ENCODE results near the gene NKD2. TPM values are rescaled to one million over a fixed set of nuclear protein-coding genes. Genes with fewer than 3 reads are reported as not detected.

Gene NKD2
- total RNA-seq, 1 donor from 2014 or later: 28.3 TPM

DNA sequence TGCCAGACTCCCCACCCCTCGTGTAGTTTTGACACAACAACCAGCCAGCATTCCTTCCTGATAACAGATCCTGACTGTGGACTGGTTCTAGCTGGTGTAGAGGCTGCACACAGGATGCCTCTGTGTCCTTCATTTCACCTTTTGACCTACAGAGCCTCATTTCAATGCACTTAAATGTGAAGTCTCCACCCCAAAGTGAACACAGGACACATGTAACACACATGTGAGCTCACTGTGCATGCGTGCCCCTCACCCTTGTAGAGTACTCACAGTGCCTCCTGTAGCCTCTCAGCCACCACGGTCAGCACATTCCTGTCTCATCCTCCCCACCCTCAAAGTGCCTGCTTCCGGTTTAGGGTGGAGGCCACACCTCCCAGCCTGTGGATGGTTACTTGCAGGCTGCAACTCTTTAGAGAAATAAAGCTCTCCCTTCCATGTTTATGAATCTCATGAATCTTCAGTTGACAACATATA is 11.6 kb upstream of the NKD2 start:
- H3K27ac Mint-ChIP-seq: peak overlapping the region; percentile 69
- no peak overlapping the region for H3K4me3 Mint-ChIP-seq (ENCODE audit: low read depth)
- no peak for TF ChIP-seq CTCF (IDR thresholded peaks at IDR 0.05; ENCODE audit: unreplicated experiment)
- H3K36me3 Mint-ChIP-seq (ENCODE audit: insufficient read depth): no peaks in the 10 kb centered on the region
- peaks cover 21% of the 10 kb centered on the region for H3K4me1 Mint-ChIP-seq (ENCODE audit: low read depth)
- DNase-seq (ENCODE audit: low spot score, unreplicated experiment): no peak
- H3K9me3 Mint-ChIP-seq (ENCODE audit: low read depth): no peaks in the 10 kb centered on the region
- H3K27me3 Mint-ChIP-seq: peaks cover 20% of the 10 kb centered on the region

- TF ChIP-seq CTCF (IDR thresholded peaks at IDR 0.05; ENCODE audit: unreplicated experiment): no peak
- no peak overlapping the region for H3K4me3 Mint-ChIP-seq (ENCODE audit: low read depth)
- H3K27me3 Mint-ChIP-seq: peaks cover 24% of the 10 kb centered on the region
- no peaks in the 10 kb centered on the region for H3K36me3 Mint-ChIP-seq (ENCODE audit: insufficient read depth)
- no peak overlapping the region for H3K27ac Mint-ChIP-seq
- DNase-seq (ENCODE audit: low spot score, unreplicated experiment): no peak
- no peaks in the 10 kb centered on the region for H3K9me3 Mint-ChIP-seq (ENCODE audit: low read depth)
- peaks cover 20% of the 10 kb centered on the region for H3K4me1 Mint-ChIP-seq (ENCODE audit: low read depth)
Measured at GRCh38 chr5:997711-998110, 10.9 kb upstream of the NKD2 start.

GRCh38 chr5:998246-999031 is 10.2 kb upstream of the NKD2 start:
- Mint-ChIP-seq H3K4me3 (ENCODE audit: low read depth) (no peak overlapping the region), H3K27me3 (peaks cover 30% of the 10 kb centered on the region), H3K27ac (no peak overlapping the region), H3K4me1 (ENCODE audit: low read depth) (peaks cover 17% of the 10 kb centered on the region), H3K36me3 (ENCODE audit: insufficient read depth) (no peaks in the 10 kb centered on the region), H3K9me3 (ENCODE audit: low read depth) (no peaks in the 10 kb centered on the region)
- no peak for DNase-seq (ENCODE audit: low spot score, unreplicated experiment)
- TF ChIP-seq CTCF (IDR thresholded peaks at IDR 0.05; ENCODE audit: unreplicated experiment): no peak

DNA sequence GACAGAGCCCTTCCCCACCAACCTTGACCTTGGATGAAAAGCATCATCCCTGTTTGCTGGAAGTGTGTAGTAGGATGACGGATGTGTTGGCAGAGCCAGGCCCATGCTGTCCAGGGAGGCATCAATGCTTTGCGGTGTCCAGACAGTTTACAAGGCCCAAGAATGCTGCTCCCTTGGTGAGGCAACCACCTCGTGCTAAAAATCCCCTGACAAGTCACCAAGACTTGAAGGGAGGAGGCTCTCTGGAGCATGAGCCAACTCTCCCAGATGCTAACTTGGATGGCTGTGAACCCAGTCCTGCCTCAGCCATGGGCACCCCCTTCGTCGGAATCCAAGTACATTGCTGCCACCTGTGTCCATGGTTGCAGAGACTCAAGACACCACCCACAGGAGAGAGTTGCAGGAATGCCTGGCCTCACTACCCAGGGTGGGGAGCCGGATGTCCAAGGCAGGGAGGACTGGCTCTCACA is 9.5 kb upstream of the NKD2 start:
- Mint-ChIP-seq H3K9me3 (ENCODE audit: low read depth) (no peaks in the 10 kb centered on the region), H3K4me3 (ENCODE audit: low read depth) (no peak overlapping the region), H3K4me1 (ENCODE audit: low read depth) (peaks cover 10% of the 10 kb centered on the region), H3K27me3 (peaks cover 35% of the 10 kb centered on the region), H3K36me3 (ENCODE audit: insufficient read depth) (no peaks in the 10 kb centered on the region), H3K27ac (no peak overlapping the region)
- TF ChIP-seq CTCF (IDR thresholded peaks at IDR 0.05; ENCODE audit: unreplicated experiment): no peak
- no peak for DNase-seq (ENCODE audit: low spot score, unreplicated experiment)

- DNase-seq (ENCODE audit: low spot score, unreplicated experiment): no peak
- H3K4me1 Mint-ChIP-seq (ENCODE audit: low read depth): peaks cover 9% of the 10 kb centered on the region
- H3K27me3 Mint-ChIP-seq: peaks cover 37% of the 10 kb centered on the region
- no peak overlapping the region for H3K27ac Mint-ChIP-seq
- H3K36me3 Mint-ChIP-seq (ENCODE audit: insufficient read depth): no peaks in the 10 kb centered on the region
- no peak overlapping the region for H3K4me3 Mint-ChIP-seq (ENCODE audit: low read depth)
- no peak for TF ChIP-seq CTCF (IDR thresholded peaks at IDR 0.05; ENCODE audit: unreplicated experiment)
- H3K9me3 Mint-ChIP-seq (ENCODE audit: low read depth): no peaks in the 10 kb centered on the region
Measured at GRCh38 chr5:999724-1000123, 8.9 kb upstream of the NKD2 start.
